Psoas muscle (tissue), 8 donors: Measurements from ENCODE around the gene PACRG. TPM values are rescaled to one million over a fixed set of nuclear protein-coding genes. Genes with fewer than 3 reads are reported as not detected.
A peak's percentile ranks its signal among the peaks of the same experiment; 100 is the strongest.

ENCODE experiments used
- ATAC-seq, 4 donors: fragments of 200-7000 bp; cut with Tn5 transposase; one replicate each; pipeline ENCODE4 v1.9.1; 2020; ENCODE audit warnings: moderate library complexity in 3 of 4, mild to moderate bottlenecking in 2 of 4
- DNase-seq, 2 donors: peaks; one replicate each; pipeline ENCODE4 v3.0.0-alpha.2; 2020
- H3K27ac ChIP-seq: fragments of 200-600 bp; one replicate; pipeline ENCODE4 v1.8.0; 2022
- H3K27me3 ChIP-seq, 3 donors: fragments of 200-600 bp in 1 of 3; one replicate each; pipeline versions ENCODE4 v1.6.1 to v1.8.0; 2013 to 2022; ENCODE audit warnings: low read length in 2 of 3, mild to moderate bottlenecking in 2 of 3, moderate library complexity in 1 of 3; ENCODE audit not compliant: insufficient read depth in 3 of 3
- H3K36me3 ChIP-seq, 2 donors: fragments of 200-600 bp in 1 of 2; one replicate each; pipeline versions ENCODE4 v1.6.1 to v1.8.0; 2013 to 2022; ENCODE audit warnings: low read depth in 1 of 2, mild to moderate bottlenecking in 1 of 2, moderate library complexity in 1 of 2; ENCODE audit not compliant: insufficient read depth in 1 of 2
- H3K4me1 ChIP-seq: fragments of 200-600 bp; one replicate; pipeline ENCODE4 v1.8.0; 2022
- H3K4me3 ChIP-seq: fragments of 200-600 bp; one replicate; pipeline ENCODE4 v1.8.0; 2022; ENCODE audit warnings: mild to moderate bottlenecking
- H3K9me3 ChIP-seq: fragments of 200-600 bp; one replicate; pipeline ENCODE4 v1.8.0; 2022
- WGBS, 3 donors: extraction: QIAGEN DNeasy Blood & Tissue Kit; methylation state at CpG; one replicate each; pipeline versions ENCODE4 v1.1.6 to v1.1.7; 2013; 5-methylcytosine and 5-hydroxymethylcytosine counted together
- intact Hi-C, 2 donors: fragments of 100-400 bp; cut with DNase I; formaldehyde crosslinking; loops; one replicate each; pipeline versions ENCODE4 v1.11.0 to v1.14.2; 2022
- polyA plus RNA-seq, 3 donors: library from polyadenylated mRNA; stranded (reverse); fragments of 200-250 nt; gene quantifications; one replicate each; pipeline ENCODE4 v1.2.3, GENCODE V29; 2013
- total RNA-seq, 4 donors: library from RNA; stranded (reverse); fragmentation: NEBNext Ultra II Directional in 2 of 4; extraction: Animal tissue kit (Norgen Biotek cat#: 25700) in 2 of 4; gene quantifications; one replicate each; pipeline versions ENCODE4 v1.2.1 to v1.2.4, GENCODE V29; 2021 to 2023
- TF ChIP-seq, protein P1 (sequence below): fragments of 200-600 bp; IDR thresholded peaks from one replicate; pipeline ENCODE4 v1.8.0; 2022; ENCODE audit warnings: antibody characterized with exemption
- donor health status: healthy with polysubstance abuse.
- donor health status: DM: no; HTN: no; CAD: no; lungs with moderate emphysema.
- donor health status: Bipolar disorder and iron deficiency.
- donor health status: healthy.
- donor health status: DM: yes; HTN: yes; CAD: no.
- donor health status: DM: no; HTN: no; CAD: no.
- donor health status: DM: no; HTN: no; CAD: no.
- donor health status: DM: yes; HTN: yes; CAD: no.

PACRG gene
- total and polyA plus RNA-seq, 7 donors: 0.17 to 3.1 (median 1.8) TPM

- Histone ChIP-seq H3K27me3 (no peaks in the 10 kb centered on the region), H3K9me3 (no peaks in the 10 kb centered on the region), H3K36me3 (no peaks in the 10 kb centered on the region), H3K4me1 (peaks cover 50% of the 10 kb centered on the region), H3K4me3 (no peak overlapping the region), H3K27ac (peak overlapping the region; percentile 54)
- ATAC-seq (peak; percentile 83 to 92 (median 90)), DNase-seq (no peak)
- WGBS, 3 donors: 35 to 43% (median 39%) methylated on average over 6 of the region's 6 CpGs
- TF ChIP-seq, protein P1, sequence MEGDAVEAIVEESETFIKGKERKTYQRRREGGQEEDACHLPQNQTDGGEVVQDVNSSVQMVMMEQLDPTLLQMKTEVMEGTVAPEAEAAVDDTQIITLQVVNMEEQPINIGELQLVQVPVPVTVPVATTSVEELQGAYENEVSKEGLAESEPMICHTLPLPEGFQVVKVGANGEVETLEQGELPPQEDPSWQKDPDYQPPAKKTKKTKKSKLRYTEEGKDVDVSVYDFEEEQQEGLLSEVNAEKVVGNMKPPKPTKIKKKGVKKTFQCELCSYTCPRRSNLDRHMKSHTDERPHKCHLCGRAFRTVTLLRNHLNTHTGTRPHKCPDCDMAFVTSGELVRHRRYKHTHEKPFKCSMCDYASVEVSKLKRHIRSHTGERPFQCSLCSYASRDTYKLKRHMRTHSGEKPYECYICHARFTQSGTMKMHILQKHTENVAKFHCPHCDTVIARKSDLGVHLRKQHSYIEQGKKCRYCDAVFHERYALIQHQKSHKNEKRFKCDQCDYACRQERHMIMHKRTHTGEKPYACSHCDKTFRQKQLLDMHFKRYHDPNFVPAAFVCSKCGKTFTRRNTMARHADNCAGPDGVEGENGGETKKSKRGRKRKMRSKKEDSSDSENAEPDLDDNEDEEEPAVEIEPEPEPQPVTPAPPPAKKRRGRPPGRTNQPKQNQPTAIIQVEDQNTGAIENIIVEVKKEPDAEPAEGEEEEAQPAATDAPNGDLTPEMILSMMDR: no peak
- intact Hi-C loops: loop anchor here in 1 of 2 donors (5.0 kb wide), 1 partner anchor 35 kb away; no protein-coding TSS in a partner anchor
Measured at GRCh38 chr6:163296835-163297519, 569.2 kb downstream of the PACRG start.

DNA sequence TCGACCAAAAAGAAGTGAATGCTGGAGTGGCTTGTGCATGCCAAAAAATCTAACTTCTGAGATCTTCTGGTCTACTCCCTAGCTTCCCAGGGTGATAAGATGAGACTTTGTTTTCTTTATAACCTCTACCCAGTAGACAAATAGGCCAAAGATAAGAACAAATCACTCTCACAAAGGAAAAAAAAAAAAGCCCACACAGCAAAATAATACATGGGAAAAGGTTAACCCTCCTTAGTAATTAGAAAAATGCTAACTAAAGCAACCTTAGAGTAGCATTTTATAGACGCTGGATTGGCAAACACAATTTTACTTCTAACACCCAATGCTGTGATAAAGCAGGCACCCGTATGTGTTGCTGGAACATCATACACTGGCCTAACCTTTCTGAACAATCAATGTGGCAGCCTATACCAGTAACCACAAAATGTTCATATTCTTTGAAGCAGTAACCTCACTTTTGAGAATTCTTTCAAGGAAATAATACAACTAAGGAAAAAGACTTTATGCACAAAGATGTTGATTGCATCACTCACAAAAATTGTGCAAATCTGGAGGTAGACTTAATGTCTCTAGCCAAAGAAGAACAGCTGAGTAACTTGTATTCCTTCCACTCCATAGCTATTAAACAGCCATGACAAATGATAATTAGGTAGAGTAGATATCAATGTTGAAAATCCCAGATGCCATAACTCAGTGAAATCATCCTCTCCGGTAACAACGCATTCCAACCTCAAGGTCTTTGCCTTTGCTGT, 570.5 kb downstream of the PACRG start:
- Histone ChIP-seq H3K9me3 (no peaks in the 10 kb centered on the region), H3K36me3 (no peaks in the 10 kb centered on the region), H3K27me3 (no peaks in the 10 kb centered on the region), H3K27ac (peak overlapping the region; percentile 54), H3K4me1 (peaks cover 55% of the 10 kb centered on the region), H3K4me3 (no peak overlapping the region)
- no peak for DNase-seq
- WGBS, 3 donors: 46 to 67% (median 56%) methylated on average over 5 of the region's 5 CpGs
- intact Hi-C loops: loop anchor here in 1 of 2 donors (5.0 kb wide), 1 partner anchor 34 kb away; no protein-coding TSS in a partner anchor
- peak in 1 of 4 donors; percentile 66 for ATAC-seq
- TF ChIP-seq, protein P1: no peak

DNA sequence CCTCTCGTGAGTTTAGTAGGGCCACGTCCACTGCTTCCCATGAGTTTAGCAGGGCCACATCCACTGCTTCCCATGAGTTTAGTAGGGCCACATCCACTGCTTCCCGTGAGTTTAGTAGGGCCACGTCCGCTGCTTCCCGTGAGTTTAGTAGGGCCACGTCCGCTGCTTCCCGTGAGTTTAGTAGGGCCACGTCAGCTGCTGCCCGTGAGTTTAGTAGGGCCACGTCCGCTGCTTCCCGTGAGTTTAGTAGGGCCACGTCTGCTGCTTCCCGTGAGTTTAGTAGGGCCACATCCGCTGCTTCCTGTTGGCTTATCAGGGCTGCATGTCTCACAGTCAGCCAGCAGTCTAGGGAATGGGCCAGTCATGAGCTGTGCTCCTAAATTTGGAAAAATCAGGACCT, 573.1 kb downstream of the PACRG start:
- Histone ChIP-seq H3K27ac (no peak overlapping the region), H3K4me1 (peaks cover 42% of the 10 kb centered on the region), H3K4me3 (no peak overlapping the region), H3K36me3 (no peaks in the 10 kb centered on the region), H3K27me3 (no peaks in the 10 kb centered on the region), H3K9me3 (no peaks in the 10 kb centered on the region)
- no peak for DNase-seq
- intact Hi-C loops: no loop called here
- ATAC-seq: no peak
- 77 to 95% (median 82%) methylated on average over 13 to 17 of the region's 17 CpGs for WGBS, 3 donors
- TF ChIP-seq, protein P1: no peak

DNA sequence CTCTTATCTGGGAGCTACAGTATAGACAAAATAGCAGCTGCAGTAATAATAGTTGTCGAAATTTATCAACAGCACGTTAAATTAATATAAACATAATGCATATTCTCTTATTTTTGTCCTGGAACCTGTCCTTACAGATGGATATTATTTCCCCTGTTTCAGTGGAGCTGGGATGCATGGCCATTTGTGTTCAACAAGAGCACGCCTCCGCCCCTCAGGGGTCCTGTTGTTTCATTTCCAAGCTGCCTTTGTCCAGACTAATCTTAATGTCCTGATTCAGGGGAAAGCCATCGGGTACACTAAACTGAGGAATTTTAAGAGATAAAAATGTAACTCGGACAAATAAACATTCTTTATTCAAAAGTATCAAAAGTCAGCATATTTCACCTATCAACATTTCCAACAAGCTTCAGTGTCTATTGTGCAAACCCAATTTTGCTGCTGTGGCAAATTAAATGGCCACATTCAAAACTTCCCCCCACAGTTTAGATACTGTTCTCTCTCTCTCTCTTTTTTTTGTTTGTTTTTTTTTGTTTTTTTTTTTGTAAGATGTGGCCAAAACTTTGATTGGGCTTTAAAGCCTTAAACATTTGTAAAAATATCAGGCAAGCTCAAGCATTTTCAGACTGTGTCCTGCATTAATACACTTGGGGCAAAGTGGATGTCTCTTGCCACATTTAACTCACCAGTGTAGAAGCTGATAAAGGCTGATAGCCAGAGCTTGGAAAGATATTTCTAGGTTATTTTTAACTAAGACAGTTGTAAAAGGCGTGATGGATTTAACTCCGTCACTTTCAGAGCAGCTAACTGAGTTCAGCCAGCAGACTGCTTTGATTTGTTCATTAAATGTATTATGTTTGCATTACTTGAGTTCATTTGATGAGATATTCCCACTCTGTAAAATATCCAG, 574.2 kb downstream of the PACRG start:
- TF ChIP-seq, protein P1: no peak
- ATAC-seq (peak in 2 of 4 donors; percentile 48 to 67), DNase-seq (no peak)
- Histone ChIP-seq H3K9me3 (no peaks in the 10 kb centered on the region), H3K36me3 (no peaks in the 10 kb centered on the region), H3K4me3 (no peak overlapping the region), H3K27me3 (no peaks in the 10 kb centered on the region), H3K27ac (peak overlapping the region; percentile 4), H3K4me1 (peaks cover 35% of the 10 kb centered on the region)
- WGBS, 3 donors: 59 to 64% (median 60%) methylated on average over 8 of the region's 8 CpGs
- intact Hi-C loops: no loop called here
